H1 (cell line): ENCODE data around the gene SCPEP1.

Source experiments
- CREB1 ChIP-seq: IDR thresholded peaks from 2 replicates; pipeline ENCODE4 v1.6.1; 2012; ENCODE audit warnings: inconsistent platforms
- CTCF ChIP-seq, 3 experiments: IDR thresholded peaks; 1 replicate in 2 of 3; 2 replicates in 1 of 3; pipeline versions ENCODE4 v1.5.1 to v1.6.1; 2011; ENCODE audit warnings: low read length in 3 of 3, mild to moderate bottlenecking in 3 of 3, inconsistent platforms in 2 of 3, low read depth in 1 of 3, moderate library complexity in 1 of 3; ENCODE audit not compliant: insufficient read depth in 1 of 3; ENCODE audit errors: control extremely low read depth in 1 of 3
- EZH2 ChIP-seq: fragments of 200-600 bp; sonication (generic); IDR thresholded peaks from 2 replicates; pipeline ENCODE4 v1.7.1; 2012; ENCODE audit warnings: low read depth, mild to moderate bottlenecking, moderate library complexity, low read length, inconsistent platforms; ENCODE audit not compliant: severe bottlenecking
- JUND ChIP-seq: IDR thresholded peaks from 2 replicates; pipeline ENCODE4 v1.6.1; 2011; ENCODE audit warnings: mild to moderate bottlenecking, improper control_type of control experiment, low read length
- POLR2A ChIP-seq, 2 experiments: IDR thresholded peaks; 1 replicate in 1 of 2; 2 replicates in 1 of 2; pipeline ENCODE4 v1.6.1; 2011; ENCODE audit warnings: low read depth in 2 of 2, low read length in 2 of 2, mild to moderate bottlenecking in 2 of 2; ENCODE audit errors: control extremely low read depth in 1 of 2
- POLR2AphosphoS5 ChIP-seq: IDR thresholded peaks from 2 replicates; pipeline ENCODE4 v1.6.1; 2011; ENCODE audit warnings: low read depth, low read length
- RXRA ChIP-seq: IDR thresholded peaks from 2 replicates; pipeline ENCODE4 v1.6.1; 2011; ENCODE audit warnings: low read depth, mild to moderate bottlenecking, low read length, moderate library complexity; ENCODE audit not compliant: insufficient read depth
- YY1 ChIP-seq: IDR thresholded peaks from 2 replicates; pipeline ENCODE4 v1.6.1; 2011; ENCODE audit warnings: low read depth, mild to moderate bottlenecking, low read length

GRCh38 chr17:56985371-56986162, 7.6 kb downstream of the SCPEP1 start:
- no peak for TF ChIP-seq RXRA
- no peak for TF ChIP-seq YY1
- TF ChIP-seq CTCF (IDR thresholded peaks at IDR 0.05; ENCODE audit: control extremely low read depth in 1 of 3, insufficient read depth in 1 of 3, low read depth in 1 of 3, low read length in 3 of 3), result no peak
- no peak for TF ChIP-seq POLR2A (IDR thresholded peaks at IDR 0.05; ENCODE audit: control extremely low read depth in 1 of 2, low read depth in 2 of 2, low read length in 2 of 2)
- no peak for TF ChIP-seq JUND
- no peak for TF ChIP-seq POLR2AphosphoS5
- TF ChIP-seq EZH2, result no peak
- no peak for TF ChIP-seq CREB1
